MCF 10A (cell line): ENCODE measurements around the gene NQO1. TPM values are rescaled to one million over a fixed set of nuclear protein-coding genes. Genes with fewer than 3 reads are reported as not detected.
"Not testable (repeated sequence)": the region's sequence is repeated elsewhere in the genome, so short reads cannot be mapped to it uniquely, and the experiment has no call there.

ENCODE experiments used
- BruUV-seq: library from RNA; stranded (reverse); fragments of 400-500 nt; replicated peaks from 2 replicates; lab custom pipeline; 2021; lab: Mats Ljungman, UMichigan
- CTCF ChIA-PET: fragments of 300-600 bp; sonication (Branson Sonifier 250); formaldehyde crosslinking; extraction: SDS; loops from one replicate; lab custom pipeline; 2021; ENCODE audit warnings: antibody characterized with exemption, inconsistent platforms; lab: Yijun Ruan, JAX
- POLR2A ChIA-PET: fragments of 300-600, 350-650 bp; sonication (Branson Sonifier 250); formaldehyde crosslinking; extraction: SDS; loops from one replicate; lab custom pipeline; 2020; ENCODE audit warnings: antibody characterized with exemption, inconsistent platforms; lab: Yijun Ruan, JAX
- DNase-seq: peaks from one replicate; pipeline ENCODE4 v3.0.0-alpha.2; 2018; ENCODE audit not compliant: unreplicated experiment
- H3K27ac Mint-ChIP-seq: one replicate; pipeline ENCODE4 v1.8.0; 2022; ENCODE audit warnings: mild to moderate bottlenecking, low read depth, mixed read lengths; ENCODE audit not compliant: unreplicated experiment
- H3K27me3 Mint-ChIP-seq: one replicate; pipeline ENCODE4 v1.8.0; 2022; ENCODE audit warnings: mixed read lengths; ENCODE audit not compliant: insufficient read depth, unreplicated experiment
- H3K36me3 Mint-ChIP-seq: one replicate; pipeline ENCODE4 v1.8.0; 2022; ENCODE audit warnings: mild to moderate bottlenecking, moderate library complexity, mixed read lengths; ENCODE audit not compliant: insufficient read depth, unreplicated experiment
- H3K4me1 Mint-ChIP-seq: one replicate; pipeline ENCODE4 v1.8.0; 2022; ENCODE audit warnings: mixed read lengths; ENCODE audit not compliant: insufficient read depth, unreplicated experiment
- H3K4me3 Mint-ChIP-seq: one replicate; pipeline ENCODE4 v1.8.0; 2022; ENCODE audit warnings: mild to moderate bottlenecking, moderate library complexity, mixed read lengths; ENCODE audit not compliant: unreplicated experiment
- H3K9me3 Mint-ChIP-seq: one replicate; pipeline ENCODE4 v1.8.0; 2022; ENCODE audit warnings: mixed read lengths; ENCODE audit not compliant: unreplicated experiment
- CTCF ChIP-seq: fragments of 200-600 bp; IDR thresholded peaks from one replicate; pipeline ENCODE4 v1.8.0; 2022; ENCODE audit warnings: antibody characterized with exemption, mild to moderate bottlenecking; ENCODE audit not compliant: unreplicated experiment
- intact Hi-C: fragments of 100-400 bp; cut with micrococcal nuclease; formaldehyde crosslinking; loops from 2 replicates; pipeline ENCODE4 v1.14.1; 2022
- total RNA-seq: library from RNA; stranded (reverse); gene quantifications from 2 replicates; pipeline ENCODE4 v1.2.3, GENCODE V29; 2022

The NQO1 gene
- total RNA-seq, 1 experiment from 2014 or later = 140 TPM

- ChIA-PET CTCF (interaction anchor here (0.6 to 2.4 kb wide), 2 partner anchors 23 to 236 kb away, joined by 5 to 15 read pairs; partner anchors contain the start of gene NOB1), POLR2A (interaction anchor here (1.8 kb wide), 1 partner anchor 9 kb away, joined by 4 read pairs; no protein-coding TSS in a partner anchor)
- H3K36me3 Mint-ChIP-seq = peaks cover 4% of the 10 kb centered on the region
- H3K9me3 Mint-ChIP-seq = no peaks in the 10 kb centered on the region
- DNase-seq = no peak
- intact Hi-C loops = no loop called here
- peaks cover 3% of the 10 kb centered on the region for H3K4me1 Mint-ChIP-seq
- H3K27ac Mint-ChIP-seq = no peak overlapping the region
- H3K27me3 Mint-ChIP-seq = no peaks in the 10 kb centered on the region
- H3K4me3 Mint-ChIP-seq = no peak overlapping the region
- BruUV-seq = no TSS peak
- TF ChIP-seq CTCF = no peak
These were observed 5.7 kb upstream of the NQO1 start for GRCh38 chr16:69732101-69732500.

GRCh38 chr16:69731280-69731679 lies 4.9 kb upstream of the NQO1 start:
- POLR2A ChIA-PET = interaction anchor here (0.7 to 1.8 kb wide), 3 partner anchors 10 to 21 kb away, joined by 3 to 4 read pairs (median 4); no protein-coding TSS in a partner anchor
- not testable (repeated sequence) for BruUV-seq

GRCh38 chr16:69729030-69729429 lies 2.7 kb upstream of the NQO1 start:
- DNase-seq, intact Hi-C loops, H3K4me3 Mint-ChIP-seq, H3K27me3 Mint-ChIP-seq, H3K27ac Mint-ChIP-seq, H3K9me3 Mint-ChIP-seq, BruUV-seq: not testable (repeated sequence)
- CTCF ChIA-PET = interaction anchor here (0.7 to 10.4 kb wide), 2 partner anchors 24 to 26 kb away, joined by 3 to 87 read pairs; partner anchors contain the start of gene NOB1
- Mint-ChIP-seq H3K4me1 (peaks cover 17% of the 10 kb centered on the region), H3K36me3 (peaks cover 13% of the 10 kb centered on the region)
- POLR2A ChIA-PET = interaction anchor here (0.9 to 6.3 kb wide), 5 partner anchors 11 to 34 kb away, joined by 4 to 138 read pairs (median 63); partner anchors contain the start of genes NOB1 and WWP2

More at GRCh38 chr16:69731280-69731679, 4.9 kb upstream of the NQO1 start:
- H3K9me3 Mint-ChIP-seq, DNase-seq, H3K4me3 Mint-ChIP-seq, H3K27me3 Mint-ChIP-seq, H3K27ac Mint-ChIP-seq, intact Hi-C loops, H3K36me3 Mint-ChIP-seq: not testable (repeated sequence)
- peaks cover 11% of the 10 kb centered on the region for H3K4me1 Mint-ChIP-seq
- CTCF ChIA-PET = interaction anchor here (0.6 to 2.4 kb wide), 2 partner anchors 23 to 235 kb away, joined by 5 to 15 read pairs; partner anchors contain the start of gene NOB1

GRCh38 chr16:69727916-69728270 lies 1.5 kb upstream of the NQO1 start:
- Mint-ChIP-seq H3K27me3 (no peaks in the 10 kb centered on the region), H3K4me1 (peaks cover 17% of the 10 kb centered on the region), H3K27ac (peak overlapping the region; percentile 93), H3K4me3 (peak overlapping the region; percentile 90), H3K9me3 (no peaks in the 10 kb centered on the region), H3K36me3 (peaks cover 19% of the 10 kb centered on the region)
- intact Hi-C loops = no loop called here
- TF ChIP-seq CTCF = no peak
- POLR2A ChIA-PET = interaction anchor here (0.6 to 6.3 kb wide), 10 partner anchors 12 to 800 kb away, joined by 3 to 138 read pairs (median 4); partner anchors contain the start of genes NOB1 and WWP2
- DNase-seq = no peak
- no TSS peak for BruUV-seq
- CTCF ChIA-PET = interaction anchor here (0.7 to 10.4 kb wide), 3 partner anchors 11 to 532 kb away, joined by 4 to 87 read pairs (median 5); partner anchors contain the start of gene NOB1
